Measurements from ENCODE around the gene TBC1D8.

DNA sequence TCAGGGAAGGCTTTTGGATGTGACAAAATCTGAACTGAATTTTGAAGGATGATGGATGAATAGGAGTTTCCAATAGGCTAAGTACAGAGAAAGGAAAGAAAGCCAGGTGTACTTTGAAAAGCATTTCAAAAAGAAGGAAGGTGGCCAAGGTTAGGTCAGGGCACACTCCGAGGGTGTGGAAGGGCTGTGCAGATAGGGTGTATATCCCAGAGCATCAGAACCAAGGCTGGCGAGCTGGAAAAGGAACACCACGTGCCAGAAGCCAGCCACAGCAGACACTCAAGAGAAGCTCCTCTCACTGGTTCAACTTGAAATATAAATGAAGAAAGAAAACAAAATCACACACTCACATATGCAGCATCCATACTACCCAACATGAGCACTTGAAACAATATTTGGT is 98.1 kb downstream of the TBC1D8 start:
- TF ChIP-seq CTCF (IDR thresholded peaks at IDR 0.05) (no peak), POLR2A (IDR thresholded peaks at IDR 0.05) (no peak)
